Endothelial cell of umbilical vein (primary cell): Measurements from ENCODE around the gene ABCA3. TPM values are rescaled to one million over a fixed set of nuclear protein-coding genes. Genes with fewer than 3 reads are reported as not detected.

Experiments
- BruUV-seq: library from RNA; stranded (reverse); fragments of 400-500 nt; replicated peaks from 2 replicates; lab custom pipeline; 2021; lab: Mats Ljungman, UMichigan
- CTCF ChIA-PET: fragments of 300-600, 350-600 bp; sonication (Branson Sonifier 250); formaldehyde crosslinking; loops from one replicate; lab custom pipeline; 2021; ENCODE audit warnings: antibody characterized with exemption, inconsistent platforms; lab: Charles Lee
- POLR2A ChIA-PET: fragments of 300-600, 350-600 bp; sonication (Branson Sonifier 250); formaldehyde crosslinking; loops from one replicate; lab custom pipeline; 2021; ENCODE audit warnings: antibody characterized with exemption, inconsistent platforms; lab: Charles Lee
- DNase-seq: peaks from one replicate; pipeline ENCODE4 v3.0.0-alpha.2; 2011; ENCODE audit warnings: low read depth, low spot score
- FAIRE-seq: peaks from 2 replicates; lab custom pipeline; 2011; peaks lifted over from hg19 to GRCh38; lab: Jason Lieb, UNC
- H2AFZ ChIP-seq: 2 replicates; pipeline ENCODE4 v1.6.0; 2012; ENCODE audit warnings: low read depth, low read length, control low read depth, inconsistent platforms
- H3K27ac ChIP-seq: 2 replicates; pipeline ENCODE4 v1.5.1; 2011; ENCODE audit warnings: low read depth, mild to moderate bottlenecking, control low read depth, low read length, moderate library complexity; ENCODE audit not compliant: insufficient read depth
- H3K27me3 ChIP-seq, 2 experiments: 2 replicates each; pipeline versions ENCODE4 v1.6.0 to v1.6.1; 2011; ENCODE audit warnings: low read length in 2 of 2, mixed read lengths in 1 of 2; ENCODE audit not compliant: control insufficient read depth in 2 of 2, insufficient read depth in 2 of 2
- H3K36me3 ChIP-seq, 2 experiments: 2 replicates in 1 of 2; 3 replicates in 1 of 2; pipeline ENCODE4 v1.5.1; 2011; ENCODE audit warnings: low read length in 2 of 2, mild to moderate bottlenecking in 1 of 2, moderate library complexity in 1 of 2; ENCODE audit not compliant: control insufficient read depth in 2 of 2, insufficient read depth in 2 of 2; ENCODE audit errors: extremely low read depth in 1 of 2
- H3K4me1 ChIP-seq: 3 replicates; pipeline ENCODE4 v1.5.1; 2011; ENCODE audit warnings: mild to moderate bottlenecking, low read length; ENCODE audit not compliant: control insufficient read depth, insufficient read depth; ENCODE audit errors: extremely low read depth
- H3K4me2 ChIP-seq: 2 replicates; pipeline ENCODE4 v1.6.1; 2011; ENCODE audit warnings: low read length, control low read depth, mixed read lengths; ENCODE audit not compliant: insufficient read depth
- H3K4me3 ChIP-seq, 3 experiments: fragments of 200-600 bp in 1 of 3; sonication (generic), shearing (Covaris generic) in 1 of 3; replicated peaks in 1 of 3; 2 replicates each; pipeline ENCODE4 v1.5.1; 2011 to 2016; ENCODE audit warnings: control low read depth in 3 of 3, low read length in 3 of 3, mild to moderate bottlenecking in 2 of 3, inconsistent platforms in 1 of 3, low read depth in 1 of 3, moderate library complexity in 1 of 3; ENCODE audit not compliant: insufficient read depth in 1 of 3
- H3K79me2 ChIP-seq: 2 replicates; pipeline ENCODE4 v1.6.0; 2012; ENCODE audit warnings: low read length, inconsistent platforms; ENCODE audit not compliant: control insufficient read depth, insufficient read depth
- H3K9ac ChIP-seq: replicated peaks from 2 replicates; pipeline ENCODE3; 2011; ENCODE audit warnings: low read length, control low read depth; ENCODE audit not compliant: insufficient read depth; ENCODE audit errors: extremely low read depth
- H3K9me1 ChIP-seq: replicated peaks from 3 replicates; pipeline ENCODE4 v1.6.0; 2011; ENCODE audit warnings: mild to moderate bottlenecking, low read length; ENCODE audit not compliant: control insufficient read depth, insufficient read depth; ENCODE audit errors: extremely low read depth
- H3K9me3 ChIP-seq: replicated peaks from 2 replicates; pipeline ENCODE4 v1.5.1; 2012; ENCODE audit warnings: low read length, inconsistent platforms; ENCODE audit not compliant: control insufficient read depth, insufficient read depth
- H4K20me1 ChIP-seq: replicated peaks from 2 replicates; pipeline ENCODE3; 2011; ENCODE audit warnings: mild to moderate bottlenecking, low read length; ENCODE audit not compliant: control insufficient read depth, insufficient read depth; ENCODE audit errors: extremely low read depth
- CTCF ChIP-seq, 2 donors: IDR thresholded peaks; 1 replicate in 1 of 2; 2 replicates in 1 of 2; pipeline ENCODE4 v1.5.1; 2011; ENCODE audit warnings: low read length in 2 of 2, mild to moderate bottlenecking in 2 of 2, moderate library complexity in 2 of 2, control low read depth in 1 of 2, inconsistent platforms in 1 of 2, low read depth in 1 of 2; ENCODE audit not compliant: insufficient read depth in 1 of 2; ENCODE audit errors: extremely low read depth in 1 of 2
- EZH2 ChIP-seq: IDR thresholded peaks from 2 replicates; pipeline ENCODE4 v1.6.1; 2012; ENCODE audit warnings: borderline replicate concordance, low read depth, mild to moderate bottlenecking, moderate library complexity, low read length, inconsistent platforms; ENCODE audit not compliant: severe bottlenecking
- FOS ChIP-seq: IDR thresholded peaks from 2 replicates; pipeline ENCODE4 v1.6.1; 2011; ENCODE audit warnings: mild to moderate bottlenecking, low read length, moderate library complexity, borderline replicate concordance; ENCODE audit not compliant: insufficient read depth
- GATA2 ChIP-seq: IDR thresholded peaks from 2 replicates; pipeline ENCODE4 v1.7.0; 2011; ENCODE audit warnings: low read depth, mild to moderate bottlenecking, moderate library complexity, mixed read lengths, low read length; ENCODE audit not compliant: insufficient read length, insufficient read depth
- JUN ChIP-seq: IDR thresholded peaks from 2 replicates; pipeline ENCODE4 v1.6.1; 2011; ENCODE audit warnings: borderline replicate concordance, low read depth; ENCODE audit not compliant: insufficient read length, insufficient read depth
- MAX ChIP-seq: IDR thresholded peaks from 2 replicates; pipeline ENCODE4 v1.6.1; 2011; ENCODE audit not compliant: insufficient read depth, insufficient read length
- MYC ChIP-seq: IDR thresholded peaks from one replicate; pipeline ENCODE4 v1.6.1; 2011; ENCODE audit warnings: mild to moderate bottlenecking, low read depth, low read length
- POLR2A ChIP-seq: IDR thresholded peaks from 2 replicates; pipeline ENCODE4 v1.6.1; 2012; ENCODE audit warnings: low read depth, mild to moderate bottlenecking, control low read depth, low read length
- POLR2AphosphoS5 ChIP-seq: IDR thresholded peaks from 2 replicates; pipeline ENCODE4 v1.6.1; 2012; ENCODE audit warnings: low read depth, mild to moderate bottlenecking, control low read depth, low read length, moderate library complexity; ENCODE audit not compliant: insufficient read depth
- dilution Hi-C: fragments of 300-500 bp; cut with MboI; formaldehyde crosslinking; loops from one replicate; pipeline ENCODE4 v1.15.0; 2019; ENCODE audit warnings: low sequenced_read_pairs; ENCODE audit not compliant: extremely low pct_ligation_motif_present
- intact Hi-C: fragments of 100-400 bp; cut with micrococcal nuclease; formaldehyde crosslinking; loops from one replicate; pipeline ENCODE4 v1.10.0; 2022
- polyA plus RNA-seq, 4 experiments: library from polyadenylated mRNA; depleted of rRNA in 3 of 4; stranded (reverse) in 3 of 4; unstranded in 1 of 4; fragments of >200 nt; gene quantifications; 2 replicates each; pipeline versions ENCODE4 v1.2.1 to v1.2.3, GENCODE V29; 2011 to 2012; ENCODE audit warnings: missing spikeins in 1 of 4
- total RNA-seq: library from RNA; stranded (reverse); gene quantifications from 2 replicates; pipeline ENCODE4 v1.2.3, GENCODE V29; 2021

ABCA3 gene
- total and polyA plus RNA-seq, 2 donors (not counting 3 experiments of a cell fraction or from before 2014, with no cell fraction given), result 13.5 to 36.0 TPM

GRCh38 chr16:2284797-2285576 is 55.5 kb downstream of the ABCA3 start:
- no peak overlapping the region for H3K4me3 ChIP-seq
- FAIRE-seq (no peak), DNase-seq (no peak)
- no peak overlapping the region for H3K4me2 ChIP-seq
- no peaks in the 10 kb centered on the region for H3K9me3 ChIP-seq
- no peaks in the 10 kb centered on the region for H3K27me3 ChIP-seq
- H3K36me3 ChIP-seq, result peaks cover 0 to 14% of the 10 kb centered on the region in 2 experiments
- H3K27ac ChIP-seq, result no peak overlapping the region
- no peaks in the 10 kb centered on the region for H3K4me1 ChIP-seq
- no peak overlapping the region for H2AFZ ChIP-seq
- ChIA-PET CTCF (no interaction called here), POLR2A (no interaction called here)
- dilution Hi-C loops (no loop called here), intact Hi-C loops (no loop called here)
- H3K79me2 ChIP-seq, result no peaks in the 10 kb centered on the region
- no peaks in the 10 kb centered on the region for H4K20me1 ChIP-seq
- TF ChIP-seq CTCF (IDR thresholded peaks at IDR 0.05; ENCODE audit: extremely low read depth in 1 of 2, insufficient read depth in 1 of 2, low read depth in 1 of 2, low read length in 2 of 2) (no peak), MYC (no peak), GATA2 (no peak), EZH2 (no peak), POLR2A (no peak), FOS (no peak), POLR2AphosphoS5 (no peak), JUN (no peak), MAX (no peak)
- H3K9ac ChIP-seq, result no peak overlapping the region
- BruUV-seq, result no TSS peak
- no peaks in the 10 kb centered on the region for H3K9me1 ChIP-seq
